ENCODE data around the gene STT3B.

Gene STT3B

DNA sequence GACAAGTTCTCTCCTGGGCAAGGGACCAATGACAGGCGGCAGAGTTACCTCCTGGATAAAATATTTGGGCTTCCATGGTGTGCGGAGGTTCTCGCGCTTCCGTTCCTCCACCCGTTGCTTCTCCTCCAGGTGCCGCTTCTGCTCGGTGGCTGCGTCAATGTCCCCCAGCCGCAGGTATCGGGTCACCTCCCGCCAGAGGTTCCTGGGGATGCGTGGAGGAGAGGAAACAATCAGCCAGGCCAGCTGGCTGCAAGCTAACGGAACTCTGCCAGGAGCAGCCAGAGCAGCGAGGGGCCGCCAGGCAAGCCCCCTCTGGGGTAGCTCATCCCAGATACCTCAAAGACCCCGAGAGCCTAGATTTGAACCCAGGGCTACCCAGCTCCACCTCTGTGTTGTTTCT, 131.3 kb downstream of the STT3B start:
- H3K27ac ChIP-seq: no peak overlapping the region
- TF ChIP-seq, protein P1, sequence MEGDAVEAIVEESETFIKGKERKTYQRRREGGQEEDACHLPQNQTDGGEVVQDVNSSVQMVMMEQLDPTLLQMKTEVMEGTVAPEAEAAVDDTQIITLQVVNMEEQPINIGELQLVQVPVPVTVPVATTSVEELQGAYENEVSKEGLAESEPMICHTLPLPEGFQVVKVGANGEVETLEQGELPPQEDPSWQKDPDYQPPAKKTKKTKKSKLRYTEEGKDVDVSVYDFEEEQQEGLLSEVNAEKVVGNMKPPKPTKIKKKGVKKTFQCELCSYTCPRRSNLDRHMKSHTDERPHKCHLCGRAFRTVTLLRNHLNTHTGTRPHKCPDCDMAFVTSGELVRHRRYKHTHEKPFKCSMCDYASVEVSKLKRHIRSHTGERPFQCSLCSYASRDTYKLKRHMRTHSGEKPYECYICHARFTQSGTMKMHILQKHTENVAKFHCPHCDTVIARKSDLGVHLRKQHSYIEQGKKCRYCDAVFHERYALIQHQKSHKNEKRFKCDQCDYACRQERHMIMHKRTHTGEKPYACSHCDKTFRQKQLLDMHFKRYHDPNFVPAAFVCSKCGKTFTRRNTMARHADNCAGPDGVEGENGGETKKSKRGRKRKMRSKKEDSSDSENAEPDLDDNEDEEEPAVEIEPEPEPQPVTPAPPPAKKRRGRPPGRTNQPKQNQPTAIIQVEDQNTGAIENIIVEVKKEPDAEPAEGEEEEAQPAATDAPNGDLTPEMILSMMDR (conservative IDR thresholded peaks at IDR 0.05): no peak

DNA sequence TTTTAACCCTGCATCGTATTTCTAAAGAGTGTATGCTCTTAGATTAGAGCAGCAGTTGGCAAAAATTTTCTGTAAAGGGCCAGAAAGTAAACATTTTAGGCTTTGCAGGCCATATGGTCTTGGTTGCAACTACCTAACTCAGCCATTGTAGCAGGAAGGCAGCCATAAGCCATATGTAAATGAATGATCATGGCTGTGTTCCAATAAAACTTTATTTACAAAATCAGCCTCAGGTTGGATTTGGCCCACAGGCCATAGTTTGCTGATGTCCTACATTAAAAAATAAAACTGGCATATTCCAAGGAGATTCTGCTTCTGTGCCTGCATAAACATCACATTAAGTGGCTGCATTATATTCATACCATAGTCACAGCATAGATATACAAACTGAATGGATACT, 134.9 kb downstream of the STT3B start:
- TF ChIP-seq, protein P1 (conservative IDR thresholded peaks at IDR 0.05): no peak
- H3K27ac ChIP-seq: peak overlapping the region; percentile 30

DNA sequence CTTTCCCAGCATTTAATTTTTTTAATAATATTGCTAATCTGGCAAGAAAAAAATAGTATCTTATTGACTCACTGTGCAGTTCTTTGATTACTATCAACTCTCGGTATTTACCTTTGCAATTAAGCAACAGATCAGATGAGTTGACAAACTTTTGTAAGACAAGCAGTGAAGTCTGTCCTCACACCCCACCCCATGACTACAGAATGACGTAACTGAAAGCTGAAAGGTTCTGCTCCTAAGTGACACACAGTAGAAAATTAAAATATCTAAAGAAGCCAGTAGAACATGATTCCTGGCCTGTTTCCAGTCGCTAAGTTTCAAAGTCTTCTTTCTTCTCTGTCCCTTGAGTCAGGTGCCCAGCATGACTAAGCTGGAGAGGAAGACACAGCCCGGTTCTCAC, 135.5 kb downstream of the STT3B start:
- H3K27ac ChIP-seq: peak overlapping the region; percentile 75; the same call in 1 of the 2 replicates
- TF ChIP-seq, protein P1 (conservative IDR thresholded peaks at IDR 0.05): no peak

DNA sequence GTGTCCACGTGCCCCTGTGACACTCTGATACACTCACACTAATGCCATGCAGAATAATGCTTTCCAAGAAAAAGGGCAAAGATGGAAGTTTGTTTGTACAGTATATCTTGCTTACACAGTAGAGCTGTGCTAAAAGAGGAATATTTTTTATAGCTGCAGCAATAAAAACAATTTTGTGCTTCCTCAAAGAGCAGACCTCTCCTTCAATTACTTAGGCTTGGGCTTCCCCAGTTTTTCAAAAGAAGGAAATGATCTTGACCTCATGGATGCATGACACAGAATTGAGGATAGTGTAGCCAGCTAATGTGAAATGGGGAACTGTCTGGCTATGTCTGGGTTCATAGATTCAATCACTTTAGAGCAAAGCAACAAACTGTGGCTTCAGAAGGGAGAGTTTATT, 137.4 kb downstream of the STT3B start:
- H3K27ac ChIP-seq: peak overlapping the region; percentile 75
- TF ChIP-seq, protein P1 (conservative IDR thresholded peaks at IDR 0.05): no peak

DNA sequence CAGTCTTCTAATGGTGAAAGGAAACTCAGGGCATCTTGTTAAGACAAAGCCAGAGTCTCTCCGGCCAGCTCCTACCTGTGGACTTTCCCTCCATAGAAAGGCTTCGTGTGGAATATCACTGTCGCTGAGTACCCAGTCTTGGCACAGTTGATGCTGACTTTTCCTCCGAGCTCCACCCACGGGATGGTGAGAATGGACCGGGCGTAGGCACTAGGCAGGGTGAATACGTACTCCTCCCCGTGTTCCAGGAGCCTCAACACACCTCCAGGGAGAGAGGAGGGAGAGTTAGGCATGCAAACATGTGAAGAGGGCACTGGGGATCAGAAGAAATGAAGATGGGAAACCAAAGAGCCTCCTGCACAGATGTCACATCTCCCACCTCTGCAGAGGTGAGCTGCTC, 138.0 kb downstream of the STT3B start:
- peak overlapping the region; percentile 75 for H3K27ac ChIP-seq
- TF ChIP-seq, protein P1 (conservative IDR thresholded peaks at IDR 0.05): no peak

DNA sequence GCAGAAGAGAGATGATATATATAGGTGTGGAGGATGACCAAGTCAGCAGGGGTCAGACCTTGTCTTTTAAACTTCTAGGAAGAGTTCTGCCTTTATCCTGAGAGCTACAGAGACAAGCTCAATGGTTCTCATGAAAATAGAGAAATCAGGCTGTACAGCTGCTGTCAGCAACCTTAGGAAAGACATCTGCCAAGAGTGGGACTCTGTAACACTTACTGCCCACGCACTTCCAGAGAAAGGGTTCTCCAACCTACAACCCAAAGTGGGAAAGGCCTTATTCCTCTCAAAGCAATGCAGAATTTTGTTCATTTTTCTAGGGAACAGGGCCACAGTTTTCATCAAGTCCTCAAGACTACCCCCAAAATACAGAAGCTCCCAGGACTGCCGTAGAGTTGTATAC, 138.7 kb downstream of the STT3B start:
- no peak overlapping the region for H3K27ac ChIP-seq
- TF ChIP-seq, protein P1 (conservative IDR thresholded peaks at IDR 0.05): no peak

DNA sequence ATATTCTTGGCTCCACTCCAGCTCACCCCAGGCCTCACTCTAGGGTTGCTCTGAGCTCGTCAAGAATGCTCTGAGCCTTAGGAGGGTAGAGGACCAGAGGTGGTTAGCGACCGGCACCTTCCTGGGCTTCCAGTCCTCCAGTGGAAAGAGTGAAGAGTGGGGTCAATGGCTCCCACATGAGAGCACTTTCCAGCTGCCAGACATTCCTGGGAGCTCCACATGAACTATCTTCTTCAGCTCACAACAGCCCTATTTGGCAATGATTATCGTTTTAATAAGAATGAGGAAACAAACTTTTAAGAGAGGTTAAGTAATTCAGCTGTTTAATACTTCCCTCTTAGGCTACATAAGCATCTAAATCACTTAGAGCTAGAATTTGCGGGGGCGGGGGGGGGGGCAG, 139.3 kb downstream of the STT3B start:
- H3K27ac ChIP-seq: no peak overlapping the region
- TF ChIP-seq, protein P1 (conservative IDR thresholded peaks at IDR 0.05): no peak

DNA sequence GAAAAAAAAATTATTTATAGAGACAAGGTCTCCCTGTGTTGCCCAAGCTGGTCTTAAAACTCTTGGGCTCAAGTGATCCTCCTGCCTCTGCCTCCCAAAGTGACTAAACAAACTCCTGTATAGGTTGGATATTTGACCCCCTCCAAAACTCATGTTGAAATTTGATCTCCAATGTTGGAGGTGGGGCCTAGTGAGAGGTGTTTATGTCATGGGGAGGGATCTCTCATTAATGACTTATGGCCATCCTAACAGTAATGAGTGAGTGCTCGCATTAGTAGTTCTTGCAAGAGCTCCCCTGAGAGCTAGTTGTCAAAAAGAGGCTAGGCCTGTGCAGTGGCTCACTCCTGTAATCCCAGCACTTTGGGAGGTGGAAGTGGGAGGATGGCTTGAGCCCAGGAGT, 141.2 kb downstream of the STT3B start:
- TF ChIP-seq, protein P1 (conservative IDR thresholded peaks at IDR 0.05): no peak
- no peak overlapping the region for H3K27ac ChIP-seq
